Upper lobe of left lung (tissue), 6 donors: Measurements from ENCODE around the gene NPY1R. TPM values are rescaled to one million over a fixed set of nuclear protein-coding genes. Genes with fewer than 3 reads are reported as not detected.

Experiments used
- ATAC-seq, 2 donors: fragments of 200-7000 bp; cut with Tn5 transposase; one replicate each; pipeline ENCODE4 v1.9.1; 2022; ENCODE audit warnings: mild to moderate bottlenecking in 2 of 2, moderate library complexity in 2 of 2; ENCODE audit not compliant: low FRiP score in 2 of 2
- DNase-seq, 2 donors: peaks; one replicate each; pipeline ENCODE4 v3.0.0-alpha.2; 2019 to 2020
- H3K27ac ChIP-seq, 4 donors: fragments of 200-600 bp; sonication (generic); one replicate each; pipeline ENCODE4 v1.5.1; 2016 to 2019
- H3K27me3 ChIP-seq, 4 donors: fragments of 200-600 bp; sonication (generic); one replicate each; pipeline ENCODE4 v1.5.1; 2017 to 2019
- H3K36me3 ChIP-seq, 4 donors: fragments of 200-600 bp; sonication (generic); one replicate each; pipeline ENCODE4 v1.5.1; 2016 to 2019
- H3K4me1 ChIP-seq, 4 donors: fragments of 200-600 bp; sonication (generic); one replicate each; pipeline ENCODE4 v1.5.1; 2018 to 2019
- H3K4me3 ChIP-seq, 4 donors: fragments of 200-600 bp; sonication (generic); one replicate each; pipeline ENCODE4 v1.5.1; 2017 to 2019; ENCODE audit warnings: mild to moderate bottlenecking in 2 of 4, moderate library complexity in 1 of 4
- H3K9me3 ChIP-seq, 4 donors: fragments of 200-600 bp; sonication (generic); one replicate each; pipeline ENCODE4 v1.5.1; 2018 to 2019
- EP300 ChIP-seq, 4 donors: sonication (generic); formaldehyde crosslinking; IDR thresholded peaks; one replicate each; pipeline ENCODE4 v1.5.1; 2017; ENCODE audit warnings: antibody characterized with exemption in 4 of 4, control low read depth in 2 of 4
- POLR2A ChIP-seq, 4 donors: fragments of 450-650 bp; IDR thresholded peaks; one replicate each; pipeline ENCODE4 v1.5.1; 2016 to 2017; ENCODE audit warnings: antibody characterized with exemption in 4 of 4, mild to moderate bottlenecking in 2 of 4
- POLR2AphosphoS5 ChIP-seq, 2 donors: sonication (generic); formaldehyde crosslinking; IDR thresholded peaks; one replicate each; pipeline ENCODE4 v1.5.1; 2017; ENCODE audit warnings: antibody characterized with exemption in 2 of 2
- WGBS, 2 donors: methylation state at CpG; one replicate each; pipeline ENCODE4 v1.1.5; 2017 to 2018; 5-methylcytosine and 5-hydroxymethylcytosine counted together
- total RNA-seq, 6 donors: library from RNA; depleted of rRNA in 4 of 6; stranded (reverse); fragments of >200 nt in 4 of 6; gene quantifications; one replicate each; pipeline versions ENCODE4 v1.1.0 to v1.2.1, GENCODE V29; 2016 to 2021
- TF ChIP-seq, protein P1 (sequence below), 6 experiments: fragments of 450-650 bp in 4 of 6; fragments of 200-600 bp in 2 of 6; sonication (generic) in 2 of 6; IDR thresholded peaks; one replicate each; pipeline ENCODE4 v1.5.1; 2016 to 2019; ENCODE audit warnings: antibody characterized with exemption in 6 of 6
- donor health status: DM: no; HTN: no; CAD: no; lungs with moderate emphysema.
- donor health status: DM: no; HTN: yes; CAD: no; lungs with severe emphysema.

The NPY1R gene
- total RNA-seq, 6 donors from 2014 or later: 0.44 to 3.2 (median 2.2) TPM; not detected in 1

GRCh38 chr4:163295138-163295537 lies 37.3 kb downstream of the NPY1R start:
- Histone ChIP-seq H3K27ac (no peak overlapping the region), H3K9me3 (no peaks in the 10 kb centered on the region), H3K27me3 (no peaks in the 10 kb centered on the region), H3K4me3 (no peak overlapping the region), H3K36me3 (no peaks in the 10 kb centered on the region), H3K4me1 (no peaks in the 10 kb centered on the region)
- no peak for ATAC-seq
- TF ChIP-seq POLR2A (IDR thresholded peaks at IDR 0.05) (no peak), POLR2AphosphoS5 (IDR thresholded peaks at IDR 0.05) (no peak), EP300 (IDR thresholded peaks at IDR 0.05) (no peak)
- TF ChIP-seq, protein P1, sequence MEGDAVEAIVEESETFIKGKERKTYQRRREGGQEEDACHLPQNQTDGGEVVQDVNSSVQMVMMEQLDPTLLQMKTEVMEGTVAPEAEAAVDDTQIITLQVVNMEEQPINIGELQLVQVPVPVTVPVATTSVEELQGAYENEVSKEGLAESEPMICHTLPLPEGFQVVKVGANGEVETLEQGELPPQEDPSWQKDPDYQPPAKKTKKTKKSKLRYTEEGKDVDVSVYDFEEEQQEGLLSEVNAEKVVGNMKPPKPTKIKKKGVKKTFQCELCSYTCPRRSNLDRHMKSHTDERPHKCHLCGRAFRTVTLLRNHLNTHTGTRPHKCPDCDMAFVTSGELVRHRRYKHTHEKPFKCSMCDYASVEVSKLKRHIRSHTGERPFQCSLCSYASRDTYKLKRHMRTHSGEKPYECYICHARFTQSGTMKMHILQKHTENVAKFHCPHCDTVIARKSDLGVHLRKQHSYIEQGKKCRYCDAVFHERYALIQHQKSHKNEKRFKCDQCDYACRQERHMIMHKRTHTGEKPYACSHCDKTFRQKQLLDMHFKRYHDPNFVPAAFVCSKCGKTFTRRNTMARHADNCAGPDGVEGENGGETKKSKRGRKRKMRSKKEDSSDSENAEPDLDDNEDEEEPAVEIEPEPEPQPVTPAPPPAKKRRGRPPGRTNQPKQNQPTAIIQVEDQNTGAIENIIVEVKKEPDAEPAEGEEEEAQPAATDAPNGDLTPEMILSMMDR (IDR thresholded peaks at IDR 0.05): no peak
- DNase-seq: no peak
- 68 to 81% methylated on average over 3 of the region's 3 CpGs for WGBS, 2 donors

GRCh38 chr4:163284304-163284703 lies 48.1 kb downstream of the NPY1R start:
- ATAC-seq (no peak), DNase-seq (no peak)
- H3K9me3 ChIP-seq: no peaks in the 10 kb centered on the region
- TF ChIP-seq, protein P1 (IDR thresholded peaks at IDR 0.05): no peak
- TF ChIP-seq POLR2A (IDR thresholded peaks at IDR 0.05) (no peak), EP300 (IDR thresholded peaks at IDR 0.05) (no peak), POLR2AphosphoS5 (IDR thresholded peaks at IDR 0.05) (no peak)
- H3K27me3 ChIP-seq: no peaks in the 10 kb centered on the region
- H3K4me1 ChIP-seq: no peaks in the 10 kb centered on the region
- no peak overlapping the region for H3K4me3 ChIP-seq
- H3K36me3 ChIP-seq: no peaks in the 10 kb centered on the region
- H3K27ac ChIP-seq: no peak overlapping the region
- WGBS, 2 donors: 85 to 90% methylated on average over 5 of the region's 5 CpGs

DNA sequence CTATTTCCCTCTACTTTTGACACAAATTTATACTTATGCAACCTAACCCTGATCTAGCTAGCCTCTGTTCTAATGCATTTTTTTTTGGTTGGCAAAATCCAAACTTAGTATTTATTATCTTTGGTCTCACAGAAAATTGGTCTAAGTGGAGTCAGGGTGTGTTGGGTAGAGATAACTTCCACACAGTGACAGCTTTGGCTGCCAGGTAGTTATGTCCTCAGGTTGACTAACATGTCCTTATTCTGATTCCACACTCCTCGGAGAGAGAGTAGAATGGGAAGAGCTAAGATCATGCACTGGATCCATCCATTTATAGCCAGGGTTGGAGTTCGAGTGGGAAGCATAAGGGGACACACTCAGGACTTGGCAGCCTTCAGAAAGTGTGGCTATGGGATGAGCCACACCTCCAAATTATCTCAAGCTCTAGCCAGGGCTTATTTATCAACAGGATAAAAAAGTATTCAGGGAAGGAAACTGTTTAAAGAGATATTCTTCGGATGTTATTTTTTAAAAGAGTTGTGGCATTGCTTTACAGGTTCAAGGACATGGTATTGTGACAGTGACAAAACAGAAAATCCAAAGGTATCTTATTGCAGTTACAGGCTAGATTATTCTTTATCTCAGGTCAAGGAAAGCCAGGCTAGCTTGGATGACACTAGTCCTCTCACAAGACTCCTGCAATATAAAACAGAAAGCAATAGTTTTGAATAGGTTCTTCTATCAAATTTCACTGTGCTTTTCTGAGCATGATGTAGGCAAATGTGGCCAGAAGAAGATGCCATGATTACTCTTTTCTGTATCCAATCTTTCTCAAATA lies 51.5 kb downstream of the NPY1R start:
- TF ChIP-seq POLR2AphosphoS5 (IDR thresholded peaks at IDR 0.05): no peak
- TF ChIP-seq, protein P1 (IDR thresholded peaks at IDR 0.05): no peak
- Histone ChIP-seq H3K27me3 (no peaks in the 10 kb centered on the region), H3K9me3 (no peaks in the 10 kb centered on the region), H3K4me1 (no peaks in the 10 kb centered on the region), H3K27ac (no peak overlapping the region), H3K4me3 (no peak overlapping the region), H3K36me3 (no peaks in the 10 kb centered on the region)
- ATAC-seq (no peak), DNase-seq (no peak)
- 33 to 41% methylated on average over 3 of the region's 3 CpGs for WGBS, 2 donors

DNA sequence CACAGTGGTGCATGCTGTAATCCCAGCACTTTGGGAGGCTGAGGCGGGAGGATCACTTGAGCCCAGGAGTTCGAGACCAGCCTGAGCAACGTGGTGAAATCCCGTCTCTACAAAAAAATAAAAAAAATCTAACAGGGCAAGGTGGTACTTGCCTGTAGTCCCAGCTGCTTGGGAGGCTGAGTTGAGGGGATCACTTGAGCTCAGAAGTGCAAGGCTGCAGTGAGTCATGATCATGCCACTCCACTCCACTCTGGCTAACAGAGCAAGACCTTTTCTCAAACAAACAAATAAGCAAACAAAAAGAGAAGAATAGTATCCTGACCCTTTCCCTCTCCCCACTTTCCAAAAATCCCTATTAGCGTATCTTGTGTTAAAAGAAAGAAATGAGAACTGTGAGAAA lies 52.7 kb downstream of the NPY1R start:
- 60 to 74% methylated on average over 5 of the region's 5 CpGs for WGBS, 2 donors
- Histone ChIP-seq H3K4me3 (no peak overlapping the region), H3K4me1 (no peaks in the 10 kb centered on the region), H3K27ac (no peak overlapping the region), H3K27me3 (no peaks in the 10 kb centered on the region), H3K9me3 (no peaks in the 10 kb centered on the region), H3K36me3 (no peaks in the 10 kb centered on the region)
- ATAC-seq: no peak
- no peak for TF ChIP-seq POLR2AphosphoS5 (IDR thresholded peaks at IDR 0.05)
- TF ChIP-seq EP300 (IDR thresholded peaks at IDR 0.05): peak in 1 of 4 donors; percentile 49
- peak in 1 of 2 donors; percentile 62 for DNase-seq

DNA sequence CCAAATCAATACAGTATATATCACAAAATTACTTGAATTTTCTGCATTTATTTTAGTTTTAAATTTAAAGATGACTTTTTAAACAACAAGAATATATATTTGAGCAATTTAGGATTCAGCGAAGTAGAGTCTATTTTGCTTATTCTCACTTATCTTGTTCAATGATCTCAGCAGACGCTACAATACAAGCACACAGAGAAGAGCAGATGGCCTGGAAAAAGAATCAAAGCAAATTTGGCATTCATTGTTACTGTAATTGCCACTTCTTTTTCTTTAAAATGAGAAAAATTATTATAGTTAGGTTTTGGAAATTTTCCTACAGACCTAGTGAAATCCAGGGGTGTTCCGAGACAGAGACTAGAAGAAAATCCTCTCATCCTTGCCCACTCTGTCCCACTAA lies 57.5 kb downstream of the NPY1R start:
- TF ChIP-seq POLR2A (IDR thresholded peaks at IDR 0.05): no peak
- TF ChIP-seq EP300 (IDR thresholded peaks at IDR 0.05): no peak
- no peak for TF ChIP-seq POLR2AphosphoS5 (IDR thresholded peaks at IDR 0.05)
- TF ChIP-seq, protein P1 (IDR thresholded peaks at IDR 0.05): no peak
- Histone ChIP-seq H3K36me3 (no peaks in the 10 kb centered on the region), H3K27me3 (no peaks in the 10 kb centered on the region), H3K9me3 (no peaks in the 10 kb centered on the region), H3K4me1 (no peaks in the 10 kb centered on the region), H3K27ac (no peak overlapping the region), H3K4me3 (no peak overlapping the region)
- no peak for DNase-seq
- ATAC-seq: no peak
- 91 to 96% methylated on average over 3 of the region's 3 CpGs for WGBS, 2 donors

Other genes starting within 250 kb of the NPY1R start
- 10 to 100 TPM; 22.6 to 38.4 (median 28.1) TPM for gene NAF1, start 165.7 kb downstream of the NPY1R start, total RNA-seq
- gene NPY5R, start 11.3 kb upstream of the NPY1R start, total RNA-seq: under 1 TPM in 1 of 6 donors, not detected in 5; 0.11 TPM
- not detected for gene TKTL2, start 141.2 kb upstream of the NPY1R start, total RNA-seq
- 10 to 100 TPM; 11.3 to 25.2 (median 17.7) TPM for gene TMA16, start 162.1 kb upstream of the NPY1R start, total RNA-seq